Measurements from ENCODE around the gene CAPN12. TPM values are rescaled to one million over a fixed set of nuclear protein-coding genes. Genes with fewer than 3 reads are reported as not detected.

The CAPN12 gene
- total RNA-seq, 1 donor from 2014 or later: not detected

GRCh38 chr19:38729653-38730469 is 14.4 kb downstream of the CAPN12 start:
- DNase-seq: peak; percentile 86
- peak; percentile 50 for ATAC-seq (ENCODE audit: poor library complexity)
- intact Hi-C loops (cut with DNase I): no loop called here

- intact Hi-C loops (cut with DNase I): no loop called here
- DNase-seq: peak; percentile 38
- ATAC-seq (ENCODE audit: poor library complexity): no peak
Observed at GRCh38 chr19:38728752-38729541, 15.3 kb downstream of the CAPN12 start.

- ATAC-seq (ENCODE audit: poor library complexity) (peak; percentile 3), DNase-seq (peak; percentile 50)
- intact Hi-C loops (cut with DNase I): no loop called here
Observed at GRCh38 chr19:38727868-38728660, 16.2 kb downstream of the CAPN12 start.

- intact Hi-C loops (cut with DNase I): no loop called here
- ATAC-seq (ENCODE audit: poor library complexity): no peak
- DNase-seq: peak; percentile 30
Observed at GRCh38 chr19:38727306-38727867, 16.9 kb downstream of the CAPN12 start.

GRCh38 chr19:38726761-38727301 is 17.4 kb downstream of the CAPN12 start:
- ATAC-seq (ENCODE audit: poor library complexity): no peak
- DNase-seq: no peak
- intact Hi-C loops (cut with DNase I): no loop called here

- DNase-seq (peak; percentile 32), ATAC-seq (ENCODE audit: poor library complexity) (no peak)
- intact Hi-C loops (cut with DNase I): no loop called here
Observed at GRCh38 chr19:38726284-38726673, 18.0 kb downstream of the CAPN12 start.

- DNase-seq (peak; percentile 35), ATAC-seq (ENCODE audit: poor library complexity) (no peak)
- intact Hi-C loops (cut with DNase I): no loop called here
Observed at GRCh38 chr19:38725469-38726283, 18.6 kb downstream of the CAPN12 start.

- intact Hi-C loops (cut with DNase I): no loop called here
- ATAC-seq (ENCODE audit: poor library complexity): no peak
- DNase-seq: no peak
Observed at GRCh38 chr19:38723990-38724854, 20.1 kb downstream of the CAPN12 start.

GRCh38 chr19:38723606-38723965 is 20.7 kb downstream of the CAPN12 start:
- no peak for ATAC-seq (ENCODE audit: poor library complexity)
- intact Hi-C loops (cut with DNase I): no loop called here
- DNase-seq: no peak

- intact Hi-C loops (cut with DNase I): no loop called here
Observed at GRCh38 chr19:38722947-38723605, 21.2 kb downstream of the CAPN12 start.

GRCh38 chr19:38721979-38722773 is 22.1 kb downstream of the CAPN12 start:
- peak; percentile 76 for DNase-seq
- peak; percentile 3 for ATAC-seq (ENCODE audit: poor library complexity)
- intact Hi-C loops (cut with DNase I): no loop called here

More at GRCh38 chr19:38722947-38723605, 21.2 kb downstream of the CAPN12 start:
- ATAC-seq (ENCODE audit: poor library complexity) (no peak), DNase-seq (no peak)

GRCh38 chr19:38721496-38721895 is 22.8 kb downstream of the CAPN12 start:
- ATAC-seq (ENCODE audit: poor library complexity): no peak
- DNase-seq: no peak
- intact Hi-C loops (cut with DNase I): no loop called here

GRCh38 chr19:38720559-38721236 is 23.6 kb downstream of the CAPN12 start:
- intact Hi-C loops (cut with DNase I): no loop called here
- DNase-seq (no peak), ATAC-seq (ENCODE audit: poor library complexity) (no peak)

- intact Hi-C loops (cut with DNase I): no loop called here
- no peak for DNase-seq
Observed at GRCh38 chr19:38719761-38720558, 24.3 kb downstream of the CAPN12 start.

More at GRCh38 chr19:38719761-38720558, 24.3 kb downstream of the CAPN12 start:
- no peak for ATAC-seq (ENCODE audit: poor library complexity)
